Measurements from ENCODE around the gene MEF2C.

DNA sequence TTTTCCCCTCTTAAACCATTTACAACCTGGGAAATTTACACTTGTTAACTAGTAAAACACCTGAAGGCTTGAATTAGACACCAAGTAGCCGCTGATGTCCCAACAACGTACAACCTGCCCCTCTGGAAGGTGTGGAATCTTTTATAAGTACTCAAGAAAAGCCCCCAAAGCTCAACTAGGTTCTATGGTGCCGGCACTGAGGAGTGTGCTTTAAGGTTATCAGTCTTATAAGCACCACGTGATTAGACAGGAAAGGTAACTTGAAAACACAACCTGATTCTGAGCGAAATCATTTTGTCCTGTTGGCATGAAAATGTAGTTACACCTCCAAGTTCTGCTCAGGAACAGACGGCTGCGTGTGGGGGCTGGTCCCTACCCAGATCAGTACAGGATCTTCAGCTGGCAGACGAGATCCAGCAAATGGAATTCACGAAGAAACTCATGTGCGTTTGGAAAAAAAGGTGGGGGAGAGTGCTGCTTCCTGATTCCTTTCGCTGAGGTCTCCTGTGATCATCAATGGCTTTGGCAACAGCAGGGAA lies 195.5 kb downstream of the MEF2C start:
- TF ChIP-seq EZH2 (IDR thresholded peaks at IDR 0.05) (no peak), POLR2AphosphoS5 (IDR thresholded peaks at IDR 0.05; ENCODE audit: borderline replicate concordance, low read depth, low read length) (no peak), FOXP2 (optimal IDR thresholded peaks at IDR 0.05; ENCODE audit: control extremely low read depth, extremely low read length, insufficient read depth) (no peak)
